ENCODE data around the gene EDC4.

GRCh38 chr16:67853670-67854069 lies 19.2 kb upstream of the EDC4 start:
- no peak for TF ChIP-seq CTCF (conservative IDR thresholded peaks at IDR 0.05; ENCODE audit: low read depth, low read length)
- TF ChIP-seq EZH2 (IDR thresholded peaks at IDR 0.05; ENCODE audit: borderline replicate concordance, low read depth, low read length, poor library complexity, severe bottlenecking) = no peak

Measured in A673 (cell line).